Hepatocyte (in vitro differentiated cells): Measurements from ENCODE around the gene KRT76.

Experiments
- EZH2 ChIP-seq: fragments of 200-600 bp; sonication (generic); IDR thresholded peaks from 2 replicates; pipeline ENCODE4 v1.6.1; 2016; ENCODE audit warnings: antibody characterized with exemption, mild to moderate bottlenecking, borderline replicate concordance
- TF ChIP-seq, protein P1 (sequence below): fragments of 200-600 bp; sonication (generic); IDR thresholded peaks from 2 replicates; pipeline ENCODE4 v1.5.1; 2016; ENCODE audit warnings: antibody characterized with exemption, mild to moderate bottlenecking; ENCODE audit not compliant: poor library complexity

DNA sequence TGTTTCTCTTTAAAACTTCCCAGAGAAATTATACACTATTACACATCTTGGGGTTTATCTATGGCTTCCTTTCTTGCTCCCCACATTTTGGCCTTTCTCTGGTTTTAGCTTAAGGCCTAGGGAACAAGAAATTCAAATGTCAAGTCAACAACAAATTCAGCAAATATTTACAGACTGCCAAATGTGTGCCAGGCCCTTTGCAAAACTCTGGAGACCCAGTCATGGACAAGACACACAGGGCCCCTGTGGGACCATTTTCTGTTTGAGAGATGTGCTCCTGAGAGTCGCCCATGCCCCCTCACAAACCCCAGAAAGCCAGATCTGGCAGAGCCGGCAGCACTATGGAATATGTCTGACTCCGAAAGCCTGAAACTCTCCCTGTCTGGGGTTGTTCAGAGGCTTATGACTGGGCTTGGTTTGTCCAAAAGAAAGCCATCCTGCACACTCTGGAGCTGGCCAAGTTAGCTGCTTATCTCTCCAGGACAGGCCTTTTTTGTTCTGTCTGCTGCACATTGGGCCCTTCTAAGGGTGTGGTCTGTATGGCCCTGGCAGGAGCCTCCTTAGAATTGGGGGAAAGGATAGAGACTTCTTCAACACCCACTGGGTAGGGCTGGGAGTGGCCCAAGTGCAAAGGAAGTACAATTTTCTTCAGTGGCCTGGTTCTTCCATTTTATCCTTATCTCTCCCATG lies 19.8 kb upstream of the KRT76 start:
- TF ChIP-seq, protein P1, sequence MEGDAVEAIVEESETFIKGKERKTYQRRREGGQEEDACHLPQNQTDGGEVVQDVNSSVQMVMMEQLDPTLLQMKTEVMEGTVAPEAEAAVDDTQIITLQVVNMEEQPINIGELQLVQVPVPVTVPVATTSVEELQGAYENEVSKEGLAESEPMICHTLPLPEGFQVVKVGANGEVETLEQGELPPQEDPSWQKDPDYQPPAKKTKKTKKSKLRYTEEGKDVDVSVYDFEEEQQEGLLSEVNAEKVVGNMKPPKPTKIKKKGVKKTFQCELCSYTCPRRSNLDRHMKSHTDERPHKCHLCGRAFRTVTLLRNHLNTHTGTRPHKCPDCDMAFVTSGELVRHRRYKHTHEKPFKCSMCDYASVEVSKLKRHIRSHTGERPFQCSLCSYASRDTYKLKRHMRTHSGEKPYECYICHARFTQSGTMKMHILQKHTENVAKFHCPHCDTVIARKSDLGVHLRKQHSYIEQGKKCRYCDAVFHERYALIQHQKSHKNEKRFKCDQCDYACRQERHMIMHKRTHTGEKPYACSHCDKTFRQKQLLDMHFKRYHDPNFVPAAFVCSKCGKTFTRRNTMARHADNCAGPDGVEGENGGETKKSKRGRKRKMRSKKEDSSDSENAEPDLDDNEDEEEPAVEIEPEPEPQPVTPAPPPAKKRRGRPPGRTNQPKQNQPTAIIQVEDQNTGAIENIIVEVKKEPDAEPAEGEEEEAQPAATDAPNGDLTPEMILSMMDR = no peak
- TF ChIP-seq EZH2 = no peak
